HepG2 (cell line): ENCODE measurements around the gene CD320. TPM values are rescaled to one million over a fixed set of nuclear protein-coding genes. Genes with fewer than 3 reads are reported as not detected.

ENCODE experiments used
- AGO2 ChIP-seq: fragments of 200-400 bp; formaldehyde crosslinking; optimal IDR thresholded peaks from 2 replicates; pipeline ENCODE3; 2017; ENCODE audit warnings: mild to moderate bottlenecking, low read depth, low read length, moderate library complexity
- FOXC1 ChIP-seq: sonication (generic); formaldehyde crosslinking; IDR thresholded peaks from 2 replicates; pipeline ENCODE4 v1.8.0; 2022; ENCODE audit warnings: mild to moderate bottlenecking, missing genetic modification reagents, borderline replicate concordance
- NR3C1 ChIP-seq: sonication (generic); formaldehyde crosslinking; IDR thresholded peaks from 2 replicates; pipeline ENCODE4 v1.4.0; 2020; ENCODE audit warnings: missing genetic modification reagents
- PHB2 ChIP-seq: fragments of 450-650 bp; IDR thresholded peaks from 2 replicates; pipeline ENCODE4 v1.6.1; 2018; ENCODE audit not compliant: partially characterized antibody
- STAT5B ChIP-seq: sonication (generic); formaldehyde crosslinking; IDR thresholded peaks from 2 replicates; pipeline ENCODE4 v1.4.0; 2020; ENCODE audit warnings: missing genetic modification reagents
- ZFP90 ChIP-seq: sonication (generic); formaldehyde crosslinking; IDR thresholded peaks from 2 replicates; pipeline ENCODE4 v1.8.0; 2022; ENCODE audit warnings: missing genetic modification reagents, mild to moderate bottlenecking, inconsistent platforms, borderline replicate concordance
- ZNF543 ChIP-seq: sonication (generic); formaldehyde crosslinking; IDR thresholded peaks from 2 replicates; pipeline ENCODE4 v1.4.0; 2020; ENCODE audit warnings: mild to moderate bottlenecking, missing genetic modification reagents
- ZNF577 ChIP-seq: sonication (generic); formaldehyde crosslinking; IDR thresholded peaks from 2 replicates; pipeline ENCODE4 v1.4.0; 2020; ENCODE audit warnings: mild to moderate bottlenecking, low read depth, missing genetic modification reagents, borderline replicate concordance
- polyA plus RNA-seq, 8 experiments: library from polyadenylated mRNA; depleted of rRNA in 3 of 8; stranded (reverse) in 7 of 8; unstranded in 1 of 8; fragments of >200 nt; fragmentation: Illumina TruSeq in 4 of 8; extraction: Trizol in 4 of 8; gene quantifications; 2 replicates each; pipeline versions ENCODE4 v1.2.1 to v1.2.3, GENCODE V29; 2011 to 2016; ENCODE audit warnings: low read depth in 4 of 8, missing spikeins in 1 of 8, mixed read lengths in 1 of 8; ENCODE audit not compliant: insufficient read depth in 1 of 8
- total RNA-seq, 5 experiments: library from RNA; depleted of rRNA; stranded (reverse); fragments of >200 nt; fragmentation: Illumina TruSeq; extraction: Trizol; gene quantifications; 2 replicates each; pipeline ENCODE4 v1.2.3, GENCODE V29; 2016; ENCODE audit warnings: low read depth in 1 of 5
- TF ChIP-seq, protein P1 (sequence below): sonication (generic); formaldehyde crosslinking; IDR thresholded peaks from 2 replicates; pipeline ENCODE4 v1.8.0; 2022; ENCODE audit warnings: mild to moderate bottlenecking, missing genetic modification reagents, borderline replicate concordance
- TF ChIP-seq, protein P2 (sequence below): sonication (generic); formaldehyde crosslinking; IDR thresholded peaks from 2 replicates; pipeline ENCODE4 v1.4.0; 2020; ENCODE audit warnings: missing genetic modification reagents
- TF ChIP-seq, protein P3 (sequence below): IDR thresholded peaks from 2 replicates; pipeline ENCODE4 v1.6.1; 2018; ENCODE audit warnings: missing genetic modification reagents
- TF ChIP-seq, protein P4 (sequence below): IDR thresholded peaks from 2 replicates; pipeline ENCODE4 v1.6.1; 2016; ENCODE audit warnings: missing biosample characterization, missing genetic modification reagents, low read depth
- TF ChIP-seq, protein P5 (sequence below): sonication (generic); formaldehyde crosslinking; IDR thresholded peaks from 2 replicates; pipeline ENCODE4 v1.8.1; 2023; ENCODE audit warnings: mild to moderate bottlenecking, moderate library complexity, missing genetic modification reagents
- TF ChIP-seq, protein P6 (sequence below): sonication (generic); formaldehyde crosslinking; IDR thresholded peaks from 2 replicates; pipeline ENCODE4 v1.5.1; 2020; ENCODE audit warnings: missing genetic modification reagents, mild to moderate bottlenecking, borderline replicate concordance
- TF ChIP-seq, protein P7 (sequence below): sonication (generic); formaldehyde crosslinking; IDR thresholded peaks from 2 replicates; pipeline ENCODE4 v1.5.0; 2020; ENCODE audit warnings: missing genetic modification reagents, mild to moderate bottlenecking, borderline replicate concordance

CD320 gene
- total and polyA plus RNA-seq, 2 of the 13 experiments (the other 11 are each of a cell fraction or from before 2014, with no cell fraction given): 83.1 to 99.9 TPM

DNA sequence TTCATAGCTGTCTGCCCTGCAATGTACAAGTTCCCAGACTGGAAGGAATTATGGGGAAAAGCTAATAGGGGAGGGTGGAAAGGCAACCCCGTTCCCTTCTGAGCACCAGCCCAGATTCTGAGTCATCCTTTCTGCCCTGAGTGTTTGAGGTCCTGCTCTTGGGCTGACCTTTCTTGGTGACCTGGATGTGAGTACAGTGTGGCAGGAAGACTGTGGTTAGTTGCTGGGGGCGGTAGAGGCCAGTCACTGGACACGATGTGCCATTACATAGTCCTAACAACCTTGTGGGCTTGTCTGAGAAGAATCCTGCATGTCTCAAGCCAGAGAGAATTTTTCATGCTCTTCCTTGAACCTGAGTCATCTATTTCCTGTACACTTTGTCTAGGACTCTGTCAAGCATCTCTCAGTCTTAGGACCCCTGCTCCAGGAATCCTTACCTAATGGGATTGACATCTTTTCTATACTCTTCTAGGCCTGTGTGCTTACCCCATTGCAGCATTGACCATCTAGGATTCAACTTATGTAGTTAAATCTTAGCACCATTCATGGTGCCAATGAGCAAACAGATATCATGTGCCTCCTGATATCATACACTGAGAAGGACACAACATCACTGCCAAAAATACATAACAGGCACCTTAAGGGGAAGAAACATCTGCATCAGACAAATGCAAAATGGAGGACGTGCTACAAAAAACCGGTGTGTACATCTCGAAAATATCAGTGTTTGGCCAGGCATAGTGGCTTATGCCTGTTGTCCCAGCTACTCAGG is 47.7 kb upstream of the CD320 start (continued):
- TF ChIP-seq, protein P1, sequence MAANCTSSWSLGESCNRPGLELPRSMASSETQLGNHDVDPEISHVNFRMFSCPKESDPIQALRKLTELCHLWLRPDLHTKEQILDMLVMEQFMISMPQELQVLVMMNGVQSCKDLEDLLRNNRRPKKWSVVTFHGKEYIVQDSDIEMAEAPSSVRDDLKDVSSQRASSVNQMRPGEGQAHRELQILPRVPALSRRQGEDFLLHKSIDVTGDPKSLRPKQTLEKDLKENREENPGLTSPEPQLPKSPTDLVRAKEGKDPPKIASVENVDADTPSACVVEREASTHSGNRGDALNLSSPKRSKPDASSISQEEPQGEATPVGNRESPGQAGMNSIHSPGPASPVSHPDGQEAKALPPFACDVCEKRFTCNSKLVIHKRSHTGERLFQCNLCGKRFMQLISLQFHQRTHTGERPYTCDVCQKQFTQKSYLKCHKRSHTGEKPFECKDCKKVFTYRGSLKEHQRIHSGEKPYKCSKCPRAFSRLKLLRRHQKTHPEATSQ (CRISPR knock-in tag): no peak
- TF ChIP-seq ZNF543 (CRISPR knock-in tag) (no peak), ZNF577 (CRISPR knock-in tag) (no peak), ZFP90 (no peak), PHB2 (no peak), STAT5B (CRISPR knock-in tag) (no peak), NR3C1 (CRISPR knock-in tag) (no peak), AGO2 (no peak), FOXC1 (CRISPR knock-in tag) (no peak)
- TF ChIP-seq, protein P2, sequence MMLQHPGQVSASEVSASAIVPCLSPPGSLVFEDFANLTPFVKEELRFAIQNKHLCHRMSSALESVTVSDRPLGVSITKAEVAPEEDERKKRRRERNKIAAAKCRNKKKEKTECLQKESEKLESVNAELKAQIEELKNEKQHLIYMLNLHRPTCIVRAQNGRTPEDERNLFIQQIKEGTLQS (CRISPR knock-in tag): peak; percentile 80
- TF ChIP-seq, protein P3, sequence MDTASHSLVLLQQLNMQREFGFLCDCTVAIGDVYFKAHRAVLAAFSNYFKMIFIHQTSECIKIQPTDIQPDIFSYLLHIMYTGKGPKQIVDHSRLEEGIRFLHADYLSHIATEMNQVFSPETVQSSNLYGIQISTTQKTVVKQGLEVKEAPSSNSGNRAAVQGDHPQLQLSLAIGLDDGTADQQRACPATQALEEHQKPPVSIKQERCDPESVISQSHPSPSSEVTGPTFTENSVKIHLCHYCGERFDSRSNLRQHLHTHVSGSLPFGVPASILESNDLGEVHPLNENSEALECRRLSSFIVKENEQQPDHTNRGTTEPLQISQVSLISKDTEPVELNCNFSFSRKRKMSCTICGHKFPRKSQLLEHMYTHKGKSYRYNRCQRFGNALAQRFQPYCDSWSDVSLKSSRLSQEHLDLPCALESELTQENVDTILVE (CRISPR knock-in tag): no peak
- TF ChIP-seq, protein P4, sequence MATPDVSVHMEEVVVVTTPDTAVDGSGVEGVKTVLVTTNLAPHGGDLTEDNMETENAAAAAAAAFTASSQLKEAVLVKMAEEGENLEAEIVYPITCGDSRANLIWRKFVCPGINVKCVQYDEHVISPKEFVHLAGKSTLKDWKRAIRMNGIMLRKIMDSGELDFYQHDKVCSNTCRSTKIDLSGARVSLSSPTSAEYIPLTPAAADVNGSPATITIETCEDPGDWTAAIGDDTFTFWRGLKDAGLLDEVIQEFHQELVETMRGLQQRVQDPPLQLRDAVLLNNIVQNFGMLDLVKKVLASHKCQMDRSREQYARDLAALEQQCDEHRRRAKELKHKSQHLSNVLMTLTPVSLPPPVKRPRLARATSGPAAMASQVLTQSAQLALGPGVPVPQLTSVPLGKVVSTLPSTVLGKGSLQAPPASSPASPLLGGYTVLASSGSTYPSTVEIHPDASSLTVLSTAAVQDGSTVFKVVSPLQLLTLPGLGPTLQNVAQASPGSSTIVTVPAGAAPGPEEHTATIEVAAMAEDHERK (CRISPR knock-in tag): no peak
- TF ChIP-seq, protein P5, sequence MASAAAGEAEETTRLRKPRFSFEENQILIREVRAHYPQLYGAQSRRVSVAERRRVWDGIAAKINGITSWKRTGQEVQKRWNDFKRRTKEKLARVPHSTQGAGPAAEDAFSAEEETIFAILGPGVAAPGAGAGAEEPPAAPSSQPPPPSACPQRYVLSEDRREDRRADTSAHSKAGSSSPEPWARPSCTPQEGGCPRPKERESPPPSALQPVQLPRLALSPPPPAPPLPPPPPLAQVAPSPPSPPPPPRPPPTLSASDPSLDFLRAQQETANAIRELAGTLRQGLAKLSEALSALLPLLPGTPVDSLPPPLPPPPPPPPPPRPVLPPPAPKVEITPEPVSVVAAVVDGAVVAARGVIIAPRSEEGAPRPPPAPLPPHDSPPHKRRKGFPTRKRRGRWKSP: no peak
- TF ChIP-seq, protein P6, sequence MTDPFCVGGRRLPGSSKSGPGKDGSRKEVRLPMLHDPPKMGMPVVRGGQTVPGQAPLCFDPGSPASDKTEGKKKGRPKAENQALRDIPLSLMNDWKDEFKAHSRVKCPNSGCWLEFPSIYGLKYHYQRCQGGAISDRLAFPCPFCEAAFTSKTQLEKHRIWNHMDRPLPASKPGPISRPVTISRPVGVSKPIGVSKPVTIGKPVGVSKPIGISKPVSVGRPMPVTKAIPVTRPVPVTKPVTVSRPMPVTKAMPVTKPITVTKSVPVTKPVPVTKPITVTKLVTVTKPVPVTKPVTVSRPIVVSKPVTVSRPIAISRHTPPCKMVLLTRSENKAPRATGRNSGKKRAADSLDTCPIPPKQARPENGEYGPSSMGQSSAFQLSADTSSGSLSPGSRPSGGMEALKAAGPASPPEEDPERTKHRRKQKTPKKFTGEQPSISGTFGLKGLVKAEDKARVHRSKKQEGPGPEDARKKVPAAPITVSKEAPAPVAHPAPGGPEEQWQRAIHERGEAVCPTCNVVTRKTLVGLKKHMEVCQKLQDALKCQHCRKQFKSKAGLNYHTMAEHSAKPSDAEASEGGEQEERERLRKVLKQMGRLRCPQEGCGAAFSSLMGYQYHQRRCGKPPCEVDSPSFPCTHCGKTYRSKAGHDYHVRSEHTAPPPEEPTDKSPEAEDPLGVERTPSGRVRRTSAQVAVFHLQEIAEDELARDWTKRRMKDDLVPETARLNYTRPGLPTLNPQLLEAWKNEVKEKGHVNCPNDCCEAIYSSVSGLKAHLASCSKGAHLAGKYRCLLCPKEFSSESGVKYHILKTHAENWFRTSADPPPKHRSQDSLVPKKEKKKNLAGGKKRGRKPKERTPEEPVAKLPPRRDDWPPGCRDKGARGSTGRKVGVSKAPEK: no peak
- TF ChIP-seq, protein P7, sequence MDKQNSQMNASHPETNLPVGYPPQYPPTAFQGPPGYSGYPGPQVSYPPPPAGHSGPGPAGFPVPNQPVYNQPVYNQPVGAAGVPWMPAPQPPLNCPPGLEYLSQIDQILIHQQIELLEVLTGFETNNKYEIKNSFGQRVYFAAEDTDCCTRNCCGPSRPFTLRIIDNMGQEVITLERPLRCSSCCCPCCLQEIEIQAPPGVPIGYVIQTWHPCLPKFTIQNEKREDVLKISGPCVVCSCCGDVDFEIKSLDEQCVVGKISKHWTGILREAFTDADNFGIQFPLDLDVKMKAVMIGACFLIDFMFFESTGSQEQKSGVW (CRISPR knock-in tag): no peak
